DND-41 (cell line): Measurements from ENCODE around the gene MDH1B.

Experiments
- ATAC-seq: fragments of 200-7000 bp; cut with Tn5 transposase; 3 replicates; pipeline ENCODE4 v1.9.1; 2021; ENCODE audit warnings: low read depth; ENCODE audit not compliant: insufficient read depth
- DNase-seq: peaks from one replicate; pipeline ENCODE4 v3.0.0-alpha.2; 2020
- H2AFZ ChIP-seq: 2 replicates; pipeline ENCODE4 v1.6.0; 2012; ENCODE audit warnings: low read depth, low read length
- H3K27ac ChIP-seq: 2 replicates; pipeline ENCODE4 v1.5.1; 2012; ENCODE audit warnings: low read length, inconsistent platforms
- H3K27me3 ChIP-seq: fragments of 200-600 bp; sonication (generic); 2 replicates; pipeline ENCODE4 v1.6.0; 2012; ENCODE audit warnings: low read length, mild to moderate bottlenecking, inconsistent platforms; ENCODE audit not compliant: insufficient read depth, poor library complexity
- H3K36me3 ChIP-seq: 2 replicates; pipeline ENCODE4 v1.5.1; 2012; ENCODE audit warnings: low read length, inconsistent platforms; ENCODE audit not compliant: insufficient read depth
- H3K4me1 ChIP-seq: 2 replicates; pipeline ENCODE4 v1.5.1; 2012; ENCODE audit warnings: mild to moderate bottlenecking, low read length; ENCODE audit not compliant: insufficient read depth
- H3K4me2 ChIP-seq: 2 replicates; pipeline ENCODE4 v1.6.0; 2012; ENCODE audit warnings: mild to moderate bottlenecking, moderate library complexity, low read length, inconsistent platforms; ENCODE audit not compliant: insufficient read depth
- H3K4me3 ChIP-seq, 2 experiments: fragments of 200-600 bp in 1 of 2; shearing (Covaris generic) in 1 of 2; 2 replicates each; pipeline ENCODE4 v1.5.1; 2012 to 2016; ENCODE audit warnings: inconsistent platforms in 2 of 2, low read length in 2 of 2, mild to moderate bottlenecking in 2 of 2, low read depth in 1 of 2, moderate library complexity in 1 of 2
- H3K79me2 ChIP-seq: 2 replicates; pipeline ENCODE4 v1.6.0; 2012; ENCODE audit warnings: low read length, inconsistent platforms; ENCODE audit not compliant: insufficient read depth
- H3K9ac ChIP-seq: 2 replicates; pipeline ENCODE4 v1.6.0; 2012; ENCODE audit warnings: low read depth, mild to moderate bottlenecking, inconsistent platforms, low read length, moderate library complexity
- H3K9me3 ChIP-seq: 2 replicates; pipeline ENCODE4 v1.5.1; 2012; ENCODE audit warnings: low read length, moderate library complexity, mild to moderate bottlenecking, inconsistent platforms; ENCODE audit not compliant: insufficient read depth, severe bottlenecking
- H4K20me1 ChIP-seq: 2 replicates; pipeline ENCODE4 v1.6.0; 2012; ENCODE audit warnings: low read length; ENCODE audit not compliant: insufficient read depth
- EZH2 ChIP-seq: IDR thresholded peaks from 3 replicates; pipeline ENCODE4 v1.6.1; 2012; ENCODE audit warnings: borderline replicate concordance, low read depth, mild to moderate bottlenecking, moderate library complexity, low read length, inconsistent platforms; ENCODE audit not compliant: severe bottlenecking
- TF ChIP-seq, protein P1 (sequence below): IDR thresholded peaks from 2 replicates; pipeline ENCODE4 v1.5.1; 2012; ENCODE audit warnings: borderline replicate concordance, low read length, moderate library complexity, mild to moderate bottlenecking; ENCODE audit not compliant: poor library complexity, severe bottlenecking; ENCODE audit errors: extremely low read depth

The MDH1B gene

DNA sequence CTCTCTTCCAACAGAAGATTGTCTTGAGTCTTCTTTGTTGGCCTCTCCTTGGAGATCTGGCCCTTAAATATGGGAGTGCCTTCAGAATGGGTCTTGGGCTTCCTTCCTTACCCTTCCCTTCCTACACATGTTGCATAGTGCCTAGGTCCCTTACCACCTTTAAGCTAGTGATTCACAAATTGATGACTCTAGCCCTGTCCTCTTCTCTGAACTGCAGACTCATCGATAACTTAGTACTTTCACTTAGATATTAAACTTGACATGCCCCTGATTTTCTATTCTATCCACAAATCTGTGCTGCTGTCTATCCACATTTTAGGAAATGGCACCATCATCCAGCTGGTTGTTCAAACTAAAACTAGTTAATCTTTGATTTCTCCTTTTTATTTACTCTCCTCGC lies 37.8 kb downstream of the MDH1B start:
- Histone ChIP-seq H2AFZ (no peak overlapping the region), H3K9ac (no peak overlapping the region), H3K27me3 (no peaks in the 10 kb centered on the region), H3K4me2 (no peak overlapping the region), H3K9me3 (no peaks in the 10 kb centered on the region), H3K27ac (no peak overlapping the region), H3K4me3 (no peak overlapping the region), H3K79me2 (no peaks in the 10 kb centered on the region), H4K20me1 (no peaks in the 10 kb centered on the region), H3K36me3 (no peaks in the 10 kb centered on the region), H3K4me1 (no peaks in the 10 kb centered on the region)
- ATAC-seq (no peak), DNase-seq (no peak)
- TF ChIP-seq, protein P1, sequence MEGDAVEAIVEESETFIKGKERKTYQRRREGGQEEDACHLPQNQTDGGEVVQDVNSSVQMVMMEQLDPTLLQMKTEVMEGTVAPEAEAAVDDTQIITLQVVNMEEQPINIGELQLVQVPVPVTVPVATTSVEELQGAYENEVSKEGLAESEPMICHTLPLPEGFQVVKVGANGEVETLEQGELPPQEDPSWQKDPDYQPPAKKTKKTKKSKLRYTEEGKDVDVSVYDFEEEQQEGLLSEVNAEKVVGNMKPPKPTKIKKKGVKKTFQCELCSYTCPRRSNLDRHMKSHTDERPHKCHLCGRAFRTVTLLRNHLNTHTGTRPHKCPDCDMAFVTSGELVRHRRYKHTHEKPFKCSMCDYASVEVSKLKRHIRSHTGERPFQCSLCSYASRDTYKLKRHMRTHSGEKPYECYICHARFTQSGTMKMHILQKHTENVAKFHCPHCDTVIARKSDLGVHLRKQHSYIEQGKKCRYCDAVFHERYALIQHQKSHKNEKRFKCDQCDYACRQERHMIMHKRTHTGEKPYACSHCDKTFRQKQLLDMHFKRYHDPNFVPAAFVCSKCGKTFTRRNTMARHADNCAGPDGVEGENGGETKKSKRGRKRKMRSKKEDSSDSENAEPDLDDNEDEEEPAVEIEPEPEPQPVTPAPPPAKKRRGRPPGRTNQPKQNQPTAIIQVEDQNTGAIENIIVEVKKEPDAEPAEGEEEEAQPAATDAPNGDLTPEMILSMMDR = no peak
- no peak for TF ChIP-seq EZH2

DNA sequence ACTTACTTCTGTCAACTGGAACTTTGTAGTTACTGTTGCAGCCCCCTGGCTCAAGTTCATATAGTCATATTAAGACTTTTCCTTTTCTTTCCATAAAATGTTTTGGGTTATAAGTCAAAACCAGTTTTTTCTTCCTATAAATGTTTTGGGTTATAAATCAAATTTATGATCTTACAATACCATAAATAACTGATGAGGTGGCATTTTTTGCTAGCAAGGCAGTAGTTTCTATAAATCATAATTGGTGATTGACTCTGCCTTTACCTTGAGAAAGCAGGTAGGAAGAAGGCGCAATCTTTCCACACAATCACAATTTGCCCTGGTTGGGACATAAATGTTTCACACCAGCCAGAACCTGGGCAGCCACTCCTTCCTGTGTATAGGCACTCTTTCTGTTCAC lies 41.8 kb downstream of the MDH1B start:
- no peaks in the 10 kb centered on the region for H3K4me1 ChIP-seq
- ATAC-seq (no peak), DNase-seq (no peak)
- no peaks in the 10 kb centered on the region for H3K79me2 ChIP-seq
- no peak overlapping the region for H2AFZ ChIP-seq
- H3K36me3 ChIP-seq = no peaks in the 10 kb centered on the region
- no peak overlapping the region for H3K4me2 ChIP-seq
- H3K27ac ChIP-seq = no peak overlapping the region
- no peaks in the 10 kb centered on the region for H3K27me3 ChIP-seq
- no peaks in the 10 kb centered on the region for H4K20me1 ChIP-seq
- no peaks in the 10 kb centered on the region for H3K9me3 ChIP-seq
- no peak overlapping the region for H3K4me3 ChIP-seq
- TF ChIP-seq EZH2 = no peak
- TF ChIP-seq, protein P1 = no peak
- no peak overlapping the region for H3K9ac ChIP-seq

DNA sequence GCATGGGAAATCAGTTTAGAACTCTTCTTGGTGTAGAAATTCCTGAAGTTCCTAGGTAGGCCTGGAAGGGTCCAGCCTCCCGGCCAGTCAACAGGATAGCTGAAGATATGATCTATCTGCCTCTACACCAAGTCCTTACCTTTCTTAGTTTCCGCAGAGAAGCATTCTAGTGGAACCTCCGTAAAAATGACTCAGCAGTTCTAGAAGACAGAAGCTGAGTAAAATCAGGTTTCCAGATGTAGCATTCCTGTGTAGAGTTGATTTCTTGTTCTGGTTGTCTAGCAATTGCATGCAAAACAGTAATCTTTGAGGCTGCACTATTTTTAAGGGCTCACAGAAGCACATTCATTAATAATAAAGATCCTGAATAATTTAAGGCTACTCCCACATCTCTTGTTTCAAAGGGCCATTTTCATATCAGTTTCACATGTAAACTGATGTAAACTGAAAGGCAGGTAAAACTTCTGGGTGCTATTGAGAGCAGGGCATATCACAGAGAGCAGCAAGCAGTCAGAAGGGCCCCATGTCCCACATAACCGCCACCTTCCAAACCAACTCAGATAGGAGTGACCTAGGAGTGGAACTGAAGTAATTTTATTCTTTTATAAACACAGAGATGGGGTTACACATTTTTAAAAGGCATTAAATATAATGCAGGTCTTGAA lies 43.7 kb downstream of the MDH1B start:
- H3K9me3 ChIP-seq = no peaks in the 10 kb centered on the region
- H3K9ac ChIP-seq = no peak overlapping the region
- no peak overlapping the region for H3K27ac ChIP-seq
- H3K36me3 ChIP-seq = no peaks in the 10 kb centered on the region
- no peaks in the 10 kb centered on the region for H4K20me1 ChIP-seq
- no peaks in the 10 kb centered on the region for H3K79me2 ChIP-seq
- no peak for TF ChIP-seq EZH2
- TF ChIP-seq, protein P1 = no peak
- no peak for ATAC-seq
- no peak overlapping the region for H3K4me3 ChIP-seq
- no peak overlapping the region for H3K4me2 ChIP-seq
- H3K27me3 ChIP-seq = no peaks in the 10 kb centered on the region
- H3K4me1 ChIP-seq = no peaks in the 10 kb centered on the region
- no peak overlapping the region for H2AFZ ChIP-seq
- no peak for DNase-seq
